ENCODE data around the gene OCEL1.
"Not testable (repeated sequence)": the region's sequence is repeated elsewhere in the genome, so short reads cannot be mapped to it uniquely, and the experiment has no call there.

OCEL1 gene

GRCh38 chr19:17226002-17226933 is at the start of gene OCEL1:
Gene OCEL1, plus strand, starts transcription at chr19:17226226. Its CDS starts 22 bp downstream, at chr19:17226248.
- DNase-seq = peak; percentile 97

- no peak for DNase-seq
Measured at GRCh38 chr19:17178291-17178690, 47.7 kb upstream of the OCEL1 start.

- no peak for DNase-seq
Measured at GRCh38 chr19:17180997-17181702, 44.9 kb upstream of the OCEL1 start.

- peak; percentile 13 for DNase-seq
Measured at GRCh38 chr19:17183271-17183761, 42.7 kb upstream of the OCEL1 start.

- DNase-seq = no peak
Measured at GRCh38 chr19:17183858-17184321, 42.1 kb upstream of the OCEL1 start.

GRCh38 chr19:17184371-17184841 is 41.6 kb upstream of the OCEL1 start:
- peak; percentile 40 for DNase-seq

- DNase-seq = no peak
Measured at GRCh38 chr19:17185590-17185989, 40.4 kb upstream of the OCEL1 start.

GRCh38 chr19:17191736-17192135 is 34.3 kb upstream of the OCEL1 start:
- not testable (repeated sequence) for DNase-seq

- no peak for DNase-seq
Measured at GRCh38 chr19:17192751-17193150, 33.3 kb upstream of the OCEL1 start.

GRCh38 chr19:17194608-17195007 is 31.4 kb upstream of the OCEL1 start:
- DNase-seq = no peak

GRCh38 chr19:17195106-17195505 is 30.9 kb upstream of the OCEL1 start:
- DNase-seq = no peak

- DNase-seq = no peak
Measured at GRCh38 chr19:17196610-17197009, 29.4 kb upstream of the OCEL1 start.

GRCh38 chr19:17197666-17198065 is 28.4 kb upstream of the OCEL1 start:
- DNase-seq = no peak

GRCh38 chr19:17200408-17201079 is 25.5 kb upstream of the OCEL1 start:
- DNase-seq = no peak

GRCh38 chr19:17202249-17202648 is 23.8 kb upstream of the OCEL1 start:
- DNase-seq = no peak

- DNase-seq = no peak
Measured at GRCh38 chr19:17202713-17203112, 23.3 kb upstream of the OCEL1 start.

GRCh38 chr19:17205237-17206140 is 20.5 kb upstream of the OCEL1 start:
- peak; percentile 72 for DNase-seq

GRCh38 chr19:17206736-17207581 is 19.1 kb upstream of the OCEL1 start:
- DNase-seq = no peak

GRCh38 chr19:17209126-17210036 is 16.6 kb upstream of the OCEL1 start:
- peak; percentile 28 for DNase-seq

GRCh38 chr19:17210296-17210695 is 15.7 kb upstream of the OCEL1 start:
- no peak for DNase-seq
